HepG2 (cell line): ENCODE data around the gene TBC1D2B.

Experiments
- MAX ChIP-seq: IDR thresholded peaks from 2 replicates; pipeline ENCODE4 v1.6.1; 2012; ENCODE audit warnings: inconsistent platforms
- MAZ ChIP-seq, 2 experiments: sonication (generic) in 1 of 2; formaldehyde crosslinking in 1 of 2; IDR thresholded peaks; 2 replicates each; pipeline versions ENCODE4 v1.5.0 to v1.6.1; 2012 to 2020; ENCODE audit warnings: low read depth in 2 of 2, mild to moderate bottlenecking in 2 of 2, borderline replicate concordance in 1 of 2, improper control_type of control experiment in 1 of 2, low read length in 1 of 2, missing genetic modification reagents in 1 of 2, moderate library complexity in 1 of 2

DNA sequence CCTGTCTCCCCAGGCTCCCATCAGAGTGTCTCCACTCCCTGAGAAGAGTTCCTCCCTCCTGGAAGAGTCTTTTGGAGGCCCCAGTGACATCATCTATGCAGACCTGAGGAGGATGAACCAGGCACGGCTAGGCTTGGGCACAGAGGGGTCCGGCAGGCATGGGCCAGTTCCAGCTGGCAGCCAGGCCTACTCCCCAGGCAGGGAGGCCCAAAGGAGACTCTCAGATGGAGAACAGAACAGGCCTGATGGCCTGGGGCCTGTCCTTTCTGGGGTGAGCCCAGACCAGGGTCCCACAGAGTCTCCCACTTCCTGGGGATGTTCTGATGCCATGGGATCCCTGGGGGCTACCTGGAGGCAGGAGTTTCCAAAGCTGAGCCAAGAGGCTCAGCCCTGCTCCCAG is 23.4 kb upstream of the TBC1D2B start:
- TF ChIP-seq MAX: no peak
- TF ChIP-seq MAZ (IDR thresholded peaks at IDR 0.05; ENCODE audit: borderline replicate concordance, low read depth, low read length): no peak
- TF ChIP-seq MAZ (CRISPR knock-in tag; IDR thresholded peaks at IDR 0.05; ENCODE audit: low read depth): no peak
